HG03469 (cell line): ENCODE data around the gene HDAC8.

ENCODE experiments used
- ATAC-seq: cut with Tn5 transposase; IDR thresholded peaks from one replicate; pipeline ENCODE4 v1.9.1; 2021; ENCODE audit warnings: mild to moderate bottlenecking, moderate library complexity, moderate number of reproducible peaks; ENCODE audit not compliant: unreplicated experiment

HDAC8 gene

GRCh38 chrX:72299891-72300630, 272.6 kb downstream of the HDAC8 start:
- no peak for ATAC-seq

- ATAC-seq: no peak
Observed at GRCh38 chrX:72297953-72298730, 274.5 kb downstream of the HDAC8 start.

DNA sequence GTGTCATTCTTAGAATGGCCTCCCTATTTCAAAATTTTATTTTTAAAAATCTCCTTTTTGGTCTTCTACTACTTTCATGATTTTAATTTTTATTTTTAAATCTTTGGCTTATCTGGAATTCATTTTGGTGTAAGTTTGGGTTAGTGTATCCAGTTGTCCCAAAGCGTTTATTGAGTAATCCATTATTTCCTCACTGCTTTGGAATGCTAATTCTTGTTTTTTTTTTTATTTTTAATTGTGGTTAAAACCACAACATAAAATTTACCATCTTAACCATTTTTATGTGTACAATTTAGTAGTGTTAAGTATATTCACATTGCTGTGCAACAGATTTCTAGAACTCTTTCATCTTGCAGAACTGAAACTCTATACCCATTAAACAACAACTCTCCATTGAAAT, 275.7 kb downstream of the HDAC8 start:
- no peak for ATAC-seq

- no peak for ATAC-seq
Observed at GRCh38 chrX:72295745-72296144, 276.9 kb downstream of the HDAC8 start.

- ATAC-seq: no peak
Observed at GRCh38 chrX:72294497-72294896, 278.1 kb downstream of the HDAC8 start.

GRCh38 chrX:72282302-72282701, 290.3 kb downstream of the HDAC8 start:
- ATAC-seq: no peak

DNA sequence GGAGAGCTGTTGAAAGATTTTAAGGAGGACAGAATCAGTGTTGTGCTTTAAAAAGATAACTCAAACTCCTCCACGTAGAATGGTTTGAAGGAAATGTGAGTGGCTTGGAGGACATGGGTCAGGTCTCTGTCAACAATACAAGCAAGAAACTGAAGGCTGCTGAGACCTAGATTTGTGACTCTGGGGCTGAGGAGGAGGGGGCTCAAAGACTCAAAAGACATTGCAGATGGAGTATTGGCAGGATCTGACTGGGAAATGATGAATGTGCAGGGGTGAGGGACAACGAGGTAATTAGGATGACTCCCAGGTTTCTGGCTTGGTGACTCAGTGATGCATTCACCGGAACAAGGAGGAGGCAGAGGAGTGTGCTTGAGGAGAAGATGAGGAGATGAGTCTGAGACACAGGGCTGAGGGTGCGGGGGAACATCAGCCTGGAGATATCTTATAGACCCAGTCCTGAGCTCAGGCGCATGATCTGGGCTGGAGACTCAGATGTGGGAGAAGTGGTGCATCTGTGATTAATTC, 292.3 kb downstream of the HDAC8 start:
- no peak for ATAC-seq
